22Rv1 (cell line): ENCODE data around the gene MPRIP.

Experiments used
- CTCF ChIP-seq: fragments of 450-650 bp; IDR thresholded peaks from 2 replicates; pipeline ENCODE4 v1.5.1; 2017; ENCODE audit warnings: mild to moderate bottlenecking
- ZFX ChIP-seq: fragments of 450-650 bp; IDR thresholded peaks from 2 replicates; pipeline ENCODE4 v1.6.1; 2017; ENCODE audit warnings: antibody characterized with exemption, borderline replicate concordance

DNA sequence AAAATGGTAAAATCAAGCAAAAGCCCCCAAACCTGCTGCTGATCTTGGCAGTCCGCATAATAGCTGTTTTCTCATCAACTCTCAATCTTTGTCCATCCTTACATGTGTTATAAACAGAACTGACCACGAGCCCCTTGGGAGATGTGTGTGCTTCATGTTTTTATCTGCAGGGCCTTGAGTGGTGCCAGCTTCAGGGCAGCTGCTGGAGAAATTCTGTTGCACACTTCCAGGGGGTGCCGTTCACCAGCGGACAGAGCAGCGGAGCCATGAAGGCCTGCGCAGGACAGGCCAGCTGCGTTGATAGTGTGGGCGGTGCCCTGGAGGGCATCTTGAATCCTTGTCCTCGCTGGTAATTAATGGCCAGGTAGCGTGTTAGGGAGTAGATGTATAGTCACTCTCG lies 20.1 kb downstream of the MPRIP start:
- TF ChIP-seq CTCF, result no peak
- TF ChIP-seq ZFX, result no peak
